NCI-H748 treated with DMSO at 0.1 percent for 48 hours (cell line): ENCODE results near the gene SAMD11.
"Not testable (repeated sequence)": the region's sequence is repeated elsewhere in the genome, so short reads cannot be mapped to it uniquely, and the experiment has no call there.

ENCODE experiments used
- DNase-seq: peaks from one replicate; lab custom pipeline; 2025; lab: John Stamatoyannopoulos, UW

The SAMD11 gene

GRCh38 chr1:943545-944340, 20.0 kb downstream of the SAMD11 start:
- DNase-seq, result no peak

GRCh38 chr1:944341-945325, 20.9 kb downstream of the SAMD11 start:
- no peak for DNase-seq

GRCh38 chr1:945688-946556, 22.2 kb downstream of the SAMD11 start:
- no peak for DNase-seq

GRCh38 chr1:946811-947210, 23.1 kb downstream of the SAMD11 start:
- DNase-seq, result not testable (repeated sequence)

- no peak for DNase-seq
These were observed 24.2 kb downstream of the SAMD11 start for GRCh38 chr1:947958-948357.

GRCh38 chr1:950268-950667, 26.5 kb downstream of the SAMD11 start:
- DNase-seq, result no peak

GRCh38 chr1:950881-951280, 27.2 kb downstream of the SAMD11 start:
- DNase-seq, result no peak

GRCh38 chr1:951364-951763, 27.6 kb downstream of the SAMD11 start:
- no peak for DNase-seq

GRCh38 chr1:952201-952600, 28.5 kb downstream of the SAMD11 start:
- no peak for DNase-seq

- DNase-seq, result no peak
These were observed 28.9 kb downstream of the SAMD11 start for GRCh38 chr1:952603-953002.

- DNase-seq, result no peak
These were observed 30.0 kb downstream of the SAMD11 start for GRCh38 chr1:953524-954320.

GRCh38 chr1:954927-955326, 31.2 kb downstream of the SAMD11 start:
- DNase-seq, result no peak

GRCh38 chr1:955474-955873, 31.8 kb downstream of the SAMD11 start:
- no peak for DNase-seq

GRCh38 chr1:956636-957035, 32.9 kb downstream of the SAMD11 start:
- no peak for DNase-seq

GRCh38 chr1:958823-959730, 35.4 kb downstream of the SAMD11 start, which contains the start of gene NOC2L:
TSS of gene NOC2L (minus strand) at chr1:959256. CDS start at chr1:959240, 16 bp downstream.
- peak; percentile 20 for DNase-seq

- DNase-seq, result no peak
These were observed 36.1 kb downstream of the SAMD11 start for GRCh38 chr1:959731-960362.

GRCh38 chr1:960363-961131, 36.8 kb downstream of the SAMD11 start, which contains the start of gene KLHL17:
TSS of gene KLHL17 (plus strand) at chr1:960584. CDS start at chr1:960694, 110 bp downstream.
- peak; percentile 10 for DNase-seq

- DNase-seq, result no peak
These were observed 37.5 kb downstream of the SAMD11 start for GRCh38 chr1:961132-961669.
